Mucosa of gallbladder (tissue), 1 donor: Measurements from ENCODE around the gene JUND. TPM values are rescaled to one million over a fixed set of nuclear protein-coding genes. Genes with fewer than 3 reads are reported as not detected.
"Not testable (repeated sequence)": the region's sequence is repeated elsewhere in the genome, so short reads cannot be mapped to it uniquely, and the experiment has no call there.

ENCODE experiments used
- DNase-seq: peaks from one replicate; pipeline ENCODE4 v3.0.0-alpha.2; 2020; ENCODE audit warnings: low spot score
- total RNA-seq: library from RNA; stranded (reverse); gene quantifications from one replicate; pipeline ENCODE4 v1.2.1, GENCODE V29; 2021
- donor health status: DM: no; HTN: no; CAD: no.

JUND gene
- total RNA-seq: 303 TPM

- peak; percentile 99 for DNase-seq
These were observed at the start of gene JUND for GRCh38 chr19:18281082-18282020. Gene JUND, minus strand, starts transcription at chr19:18281622. Its CDS starts 138 bp downstream, at chr19:18281484.

- DNase-seq: no peak
These were observed 49.4 kb upstream of the JUND start for GRCh38 chr19:18330868-18331267.

GRCh38 chr19:18329035-18329376 lies 47.6 kb upstream of the JUND start:
- no peak for DNase-seq

GRCh38 chr19:18328340-18329034 lies 47.1 kb upstream of the JUND start:
- peak; percentile 96 for DNase-seq

- no peak for DNase-seq
These were observed 45.4 kb upstream of the JUND start for GRCh38 chr19:18326772-18327171.

- not testable (repeated sequence) for DNase-seq
These were observed 42.9 kb upstream of the JUND start for GRCh38 chr19:18324373-18324731.

GRCh38 chr19:18322759-18323460 lies 41.5 kb upstream of the JUND start, which contains the start of gene LSM4:
Gene LSM4, minus strand, starts transcription at chr19:18323076. Its CDS starts 56 bp downstream, at chr19:18323020.
- peak; percentile 99 for DNase-seq

- DNase-seq: no peak
These were observed 40.9 kb upstream of the JUND start for GRCh38 chr19:18322318-18322758.

GRCh38 chr19:18321734-18322102 lies 40.3 kb upstream of the JUND start:
- no peak for DNase-seq

GRCh38 chr19:18320865-18321733 lies 39.7 kb upstream of the JUND start:
- DNase-seq: no peak

- no peak for DNase-seq
These were observed 38.2 kb upstream of the JUND start for GRCh38 chr19:18319591-18320135.

GRCh38 chr19:18317961-18318800 lies 36.8 kb upstream of the JUND start:
- no peak for DNase-seq

- DNase-seq: no peak
These were observed 32.0 kb upstream of the JUND start for GRCh38 chr19:18313398-18313797.

- DNase-seq: no peak
These were observed 30.7 kb upstream of the JUND start for GRCh38 chr19:18312092-18312534.

GRCh38 chr19:18311502-18312091 lies 30.2 kb upstream of the JUND start:
- DNase-seq: no peak

- DNase-seq: no peak
These were observed 29.5 kb upstream of the JUND start for GRCh38 chr19:18310966-18311365.

- no peak for DNase-seq
These were observed 28.9 kb upstream of the JUND start for GRCh38 chr19:18310118-18310909.

GRCh38 chr19:18309525-18310064 lies 28.2 kb upstream of the JUND start:
- DNase-seq: no peak

GRCh38 chr19:18308948-18309325 lies 27.5 kb upstream of the JUND start:
- DNase-seq: no peak
